Inferior parietal cortex (tissue), 1 donor: ENCODE measurements around the gene SEC31A.

ENCODE experiments used
- DNase-seq: peaks from one replicate; pipeline ENCODE4 v3.0.0-alpha.2; 2016; ENCODE audit errors: extremely low spot score

Gene SEC31A

DNA sequence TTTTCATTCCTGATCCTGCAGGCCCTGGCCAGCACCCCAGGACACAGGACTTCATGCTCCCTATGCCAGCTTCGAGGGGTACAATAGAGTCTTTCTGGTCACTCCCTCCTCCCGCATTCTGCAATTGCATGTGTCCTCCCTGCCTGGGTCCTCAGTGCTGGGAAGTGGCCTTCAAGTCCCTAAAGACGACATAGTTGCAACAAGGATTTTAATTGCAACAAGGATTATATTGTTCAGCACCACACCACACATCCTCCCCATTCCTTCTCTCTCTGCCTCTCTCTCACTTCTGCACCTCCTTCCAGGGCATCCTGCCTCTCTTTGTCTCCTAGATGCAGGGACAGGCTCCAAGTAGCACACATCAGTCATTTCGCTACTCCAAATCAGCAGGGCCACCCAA, 117.9 kb downstream of the SEC31A start:
- no peak for DNase-seq

DNA sequence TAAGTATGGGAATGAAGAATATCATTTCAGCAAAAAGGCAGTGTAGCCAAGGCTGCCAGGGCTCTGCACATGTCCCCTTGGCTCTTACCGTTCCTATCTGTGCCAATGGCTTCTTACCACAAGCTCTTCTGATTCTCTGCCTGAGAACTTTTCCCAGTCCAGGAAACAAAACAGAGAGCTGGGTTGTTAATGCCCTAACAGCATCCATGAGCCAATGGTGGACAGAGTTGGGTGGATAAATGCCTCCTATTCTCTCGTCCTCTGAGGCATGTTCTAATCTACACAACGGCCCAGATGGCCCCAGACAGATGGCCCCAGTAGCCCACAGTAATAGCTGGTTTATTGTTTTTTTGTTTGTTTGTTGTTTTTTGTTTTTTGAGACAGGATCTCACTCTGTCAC, 120.3 kb downstream of the SEC31A start:
- DNase-seq = peak; percentile 86
